CD4-positive, alpha-beta T cell treated with Interleukin-15 for 1 hour (primary cell): Measurements from ENCODE around the gene DAND5.
A peak's percentile ranks its signal among the peaks of the same experiment; 100 is the strongest.
"Not testable (repeated sequence)": the region's sequence is repeated elsewhere in the genome, so short reads cannot be mapped to it uniquely, and the experiment has no call there.

Source experiments
- DNase-seq: peaks from one replicate; pipeline ENCODE4 v3.0.0-alpha.2; 2020

Gene DAND5

GRCh38 chr19:12946092-12946721, 23.2 kb upstream of the DAND5 start:
- peak; percentile 45 for DNase-seq

DNA sequence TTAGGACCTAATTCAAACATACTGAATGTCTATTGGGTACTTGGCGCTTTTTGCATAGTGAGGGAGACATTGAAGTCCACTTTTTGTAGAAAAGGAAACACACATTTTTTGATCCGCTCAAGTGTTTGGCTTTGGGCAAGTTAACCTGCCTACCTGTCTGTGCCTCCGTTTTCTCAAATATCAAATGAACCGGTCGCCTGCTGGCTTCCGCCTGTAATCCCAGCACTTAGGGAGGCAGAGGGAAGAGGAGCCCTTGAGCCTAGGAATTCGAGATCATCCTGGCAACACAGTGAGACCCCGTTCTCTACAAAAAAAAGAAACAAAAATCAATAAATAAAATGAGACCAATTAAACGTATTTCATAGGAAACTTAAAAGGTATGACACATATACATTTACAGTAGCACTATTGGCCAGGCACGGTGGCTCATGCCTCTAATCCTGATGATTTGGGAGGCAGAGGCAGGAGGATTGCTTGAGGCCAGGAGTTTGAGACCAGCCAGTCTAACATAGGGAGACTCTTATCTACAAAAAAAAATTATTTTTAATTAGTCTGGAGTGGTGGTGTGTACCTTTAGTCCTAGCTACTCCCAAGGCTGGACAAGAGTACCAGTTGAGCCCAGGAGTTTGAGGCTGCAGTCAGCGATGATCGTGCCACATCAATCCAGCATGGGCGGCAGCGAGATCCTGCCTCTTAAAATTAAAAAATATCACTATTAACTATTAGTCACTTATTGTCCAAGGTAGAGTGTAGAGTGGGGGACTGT, 22.5 kb upstream of the DAND5 start:
- no peak for DNase-seq

GRCh38 chr19:12947702-12948611, 21.4 kb upstream of the DAND5 start:
- DNase-seq: no peak

DNA sequence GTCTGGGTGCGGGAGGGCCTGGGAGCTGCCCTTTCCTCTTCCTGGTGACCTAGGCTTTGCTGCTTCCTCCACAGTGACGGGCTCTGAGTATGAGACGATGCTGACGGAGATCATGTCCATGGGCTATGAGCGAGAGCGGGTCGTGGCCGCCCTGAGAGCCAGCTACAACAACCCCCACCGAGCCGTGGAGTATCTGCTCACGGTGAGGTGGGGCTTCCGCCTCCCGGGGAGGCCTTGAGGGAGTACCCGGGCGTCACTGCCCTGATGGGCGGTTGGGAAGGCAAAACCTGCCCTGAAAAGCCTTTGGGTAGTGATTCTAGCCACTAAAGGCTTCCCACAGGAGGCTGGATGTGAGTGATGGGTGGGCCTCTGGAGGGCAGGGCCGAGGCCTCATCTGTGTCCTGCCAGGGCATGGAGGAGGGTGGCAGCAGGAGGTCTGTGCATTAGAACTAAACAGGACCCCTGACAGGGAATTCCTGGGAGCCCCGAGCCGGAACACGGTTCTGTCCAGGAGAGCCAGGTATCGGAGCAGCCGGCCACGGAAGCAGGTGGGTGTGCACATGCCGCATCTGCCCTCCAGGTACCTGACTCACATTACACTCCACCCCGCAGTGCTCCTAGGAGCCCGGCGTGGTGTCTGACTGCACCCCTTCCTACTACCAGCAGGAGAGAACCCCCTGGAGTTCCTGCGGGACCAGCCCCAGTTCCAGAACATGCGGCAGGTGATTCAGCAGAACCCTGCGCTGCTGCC, 20.6 kb upstream of the DAND5 start:
- DNase-seq: no peak

- DNase-seq: no peak
Measured at GRCh38 chr19:12949363-12950283, 19.8 kb upstream of the DAND5 start.

DNA sequence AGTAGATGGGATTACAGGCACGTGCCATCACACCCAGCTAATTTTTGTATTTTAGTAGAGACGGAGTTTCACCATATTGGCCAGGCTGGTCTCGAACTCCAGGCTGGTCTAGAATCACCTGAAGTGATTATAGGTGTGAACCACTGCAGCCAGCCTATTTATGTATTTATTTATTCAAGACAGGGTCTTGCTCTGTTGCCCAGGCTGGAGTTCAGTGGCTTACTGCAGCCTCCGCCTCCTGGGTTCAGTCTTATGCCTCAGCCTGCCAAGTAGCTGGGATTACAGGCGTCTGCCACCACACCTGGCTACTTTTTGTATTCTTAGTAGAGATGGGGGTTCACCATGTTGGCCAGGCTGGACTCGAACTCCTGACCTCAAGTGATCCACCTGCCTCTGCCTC, 17.3 kb upstream of the DAND5 start:
- not testable (repeated sequence) for DNase-seq

DNA sequence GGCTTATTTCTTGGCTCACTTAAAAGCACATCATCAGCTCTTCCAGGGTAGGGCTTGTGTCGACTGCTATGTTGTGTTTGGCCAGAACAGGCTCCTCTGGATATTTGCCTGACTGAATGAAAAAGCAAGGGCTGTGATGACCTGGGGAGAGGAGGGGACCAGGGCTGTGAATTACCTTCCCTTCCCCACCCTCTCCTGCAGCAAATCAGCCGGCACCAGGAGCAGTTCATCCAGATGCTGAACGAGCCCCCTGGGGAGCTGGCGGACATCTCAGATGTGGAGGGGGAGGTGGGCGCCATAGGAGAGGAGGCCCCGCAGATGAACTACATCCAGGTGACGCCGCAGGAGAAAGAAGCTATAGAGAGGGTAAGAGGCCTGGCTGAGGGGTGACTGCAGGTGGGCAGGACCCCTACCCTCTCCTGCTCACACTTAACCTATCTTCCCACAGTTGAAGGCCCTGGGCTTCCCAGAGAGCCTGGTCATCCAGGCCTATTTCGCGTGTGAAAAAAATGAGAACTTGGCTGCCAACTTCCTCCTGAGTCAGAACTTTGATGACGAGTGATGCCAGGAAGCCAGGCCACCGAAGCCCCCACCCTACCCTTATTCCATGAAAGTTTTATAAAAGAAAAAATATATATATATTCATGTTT, 16.8 kb upstream of the DAND5 start:
- DNase-seq: peak; percentile 40

DNA sequence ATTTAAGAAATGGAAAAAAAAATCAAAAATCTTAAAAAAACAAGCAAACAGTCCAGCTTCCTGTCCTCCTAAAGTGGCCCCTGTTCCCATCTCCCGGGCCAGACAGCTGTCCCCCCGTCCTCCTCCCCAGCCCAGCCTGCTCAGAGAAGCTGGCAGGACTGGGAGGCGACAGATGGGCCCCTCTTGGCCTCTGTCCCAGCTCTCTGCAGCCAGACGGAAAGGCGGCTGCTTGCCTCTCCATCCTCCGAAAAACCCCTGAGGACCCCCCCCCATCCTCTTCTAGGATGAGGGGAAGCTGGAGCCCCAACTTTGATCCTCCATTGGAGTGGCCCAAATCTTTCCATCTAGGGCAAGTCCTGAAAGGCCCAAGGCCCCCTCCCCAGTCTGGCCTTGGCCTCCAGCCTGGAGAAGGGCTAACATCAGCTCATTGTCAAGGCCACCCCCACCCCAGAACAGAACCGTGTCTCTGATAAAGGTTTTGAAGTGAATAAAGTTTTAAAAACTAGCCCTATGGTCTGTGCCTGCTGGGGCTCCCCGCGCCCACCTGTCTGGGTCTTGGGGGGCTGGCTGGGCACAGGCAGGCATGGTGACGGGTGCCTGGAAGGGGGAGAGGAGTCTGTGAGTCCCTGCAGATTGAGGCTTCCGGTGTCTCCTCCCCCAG, 16.1 kb upstream of the DAND5 start:
- no peak for DNase-seq

- no peak for DNase-seq
Measured at GRCh38 chr19:12953799-12954611, 15.4 kb upstream of the DAND5 start.

DNA sequence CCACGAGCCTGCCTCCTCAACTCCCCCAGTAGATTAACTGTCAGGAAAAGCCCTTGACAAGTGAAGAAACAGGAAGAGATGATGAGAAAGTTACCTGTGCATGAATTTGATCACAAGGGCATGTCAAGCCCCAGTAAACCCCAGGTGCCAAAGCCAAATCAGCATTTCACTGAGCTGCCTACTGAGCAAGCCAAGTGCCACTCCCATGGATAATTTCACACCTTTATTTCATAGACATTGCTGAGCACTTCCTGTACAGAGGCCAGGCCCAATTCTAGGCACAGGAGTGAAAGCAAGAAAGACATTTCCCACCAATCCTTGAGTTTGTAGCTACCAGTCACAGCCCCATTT, 14.8 kb upstream of the DAND5 start:
- no peak for DNase-seq

DNA sequence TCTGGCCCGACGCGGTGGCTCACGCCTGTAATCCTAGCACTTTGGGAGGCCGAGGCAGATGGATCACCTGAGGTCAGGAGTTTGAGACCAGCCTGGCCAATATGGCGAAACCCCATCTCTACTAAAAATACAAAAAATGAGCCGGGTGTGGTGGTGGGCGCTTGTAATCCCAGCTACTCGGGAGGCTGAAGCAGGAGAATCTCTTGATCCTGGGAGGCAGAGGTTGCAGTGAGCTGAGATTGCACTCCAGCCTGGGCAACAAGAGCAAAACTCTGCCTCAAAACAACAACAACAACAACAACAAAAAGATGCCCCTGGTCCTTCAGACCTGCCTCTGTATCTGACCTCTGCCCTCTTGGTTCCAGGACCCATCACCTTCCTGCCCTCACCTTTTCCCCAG, 13.8 kb upstream of the DAND5 start:
- not testable (repeated sequence) for DNase-seq

GRCh38 chr19:12955996-12956395, 13.4 kb upstream of the DAND5 start:
- no peak for DNase-seq

- DNase-seq: peak; percentile 80
Measured at GRCh38 chr19:12956446-12957388, 12.7 kb upstream of the DAND5 start, which contains the start of gene GADD45GIP1. TSS of gene GADD45GIP1 (minus strand) at chr19:12957223. CDS start at chr19:12957212, 11 bp downstream.

DNA sequence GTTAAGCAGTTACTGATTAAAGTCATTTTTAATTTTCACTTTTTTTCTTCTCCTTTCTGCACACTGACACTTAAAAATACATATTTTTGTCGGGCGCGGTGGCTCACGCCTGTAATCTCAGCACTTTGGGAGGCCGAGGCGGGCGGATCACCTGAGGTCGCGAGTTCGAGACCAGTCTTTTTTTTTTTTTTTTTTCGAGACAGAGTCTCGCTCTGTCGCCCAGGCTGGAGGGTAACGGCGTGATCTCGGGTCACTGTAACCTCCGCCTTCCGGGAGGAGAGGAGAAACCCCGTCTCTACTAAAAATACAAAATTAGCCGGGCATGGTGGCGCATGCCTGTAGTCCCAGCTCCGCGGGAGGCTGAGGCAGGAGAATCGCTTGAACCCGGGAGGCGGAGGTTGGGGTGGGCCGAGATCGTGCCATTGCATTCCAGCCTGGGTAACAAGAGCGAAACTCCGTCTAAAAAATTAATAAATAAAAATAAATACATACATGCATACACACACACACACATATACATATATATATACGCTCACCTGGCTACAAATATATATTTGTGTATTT, 11.9 kb upstream of the DAND5 start:
- DNase-seq: not testable (repeated sequence)

DNA sequence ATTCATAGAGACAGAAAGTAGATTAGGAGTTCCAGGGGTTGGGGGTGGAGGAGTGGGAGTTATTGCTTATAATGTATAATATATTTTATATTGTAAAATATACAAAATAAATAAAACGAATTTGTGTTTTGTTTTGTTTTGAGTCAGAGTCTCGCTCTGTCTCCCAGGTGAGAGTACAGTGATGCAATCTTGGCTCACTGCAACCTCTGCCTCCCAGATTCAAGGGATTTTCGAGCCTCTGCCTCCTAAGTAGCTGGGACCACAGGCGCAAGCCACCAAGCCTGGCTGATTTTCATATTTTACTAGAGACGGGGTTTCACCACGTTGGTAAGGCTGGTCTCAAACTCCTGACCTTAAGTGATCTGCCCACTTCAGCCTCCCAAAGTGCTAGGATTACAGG, 9.9 kb upstream of the DAND5 start:
- DNase-seq: no peak

- DNase-seq: peak; percentile 78
Measured at GRCh38 chr19:12965017-12965811, 4.2 kb upstream of the DAND5 start.

DNA sequence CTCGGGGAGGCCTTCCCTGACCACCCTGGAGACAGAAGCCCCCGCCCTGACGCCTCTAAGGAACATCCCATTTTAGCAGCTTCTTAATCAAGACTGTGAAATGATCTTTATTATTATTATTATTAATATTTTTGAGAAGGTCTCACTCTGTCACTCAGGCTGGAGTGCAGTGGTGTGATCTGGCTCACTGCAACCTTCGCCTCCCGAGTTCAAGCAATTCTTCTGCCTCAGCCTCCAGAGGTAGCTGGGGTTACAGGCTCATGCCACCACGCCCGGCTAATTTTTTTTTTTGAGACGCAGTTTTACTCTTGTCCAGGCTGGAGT, 3.6 kb upstream of the DAND5 start:
- no peak for DNase-seq
